Panc1 (cell line): ENCODE results near the gene PPP1R9B. TPM values are rescaled to one million over a fixed set of nuclear protein-coding genes. Genes with fewer than 3 reads are reported as not detected.

ENCODE experiments used
- ATAC-seq: fragments of 200-7000 bp; cut with Tn5 transposase; 2 replicates; pipeline ENCODE4 v1.9.1; 2020; ENCODE audit warnings: mild to moderate bottlenecking, moderate library complexity
- BruUV-seq: library from RNA; stranded (reverse); fragments of 400-500 nt; replicated peaks from 2 replicates; lab custom pipeline; 2021; lab: Mats Ljungman, UMichigan
- CTCF ChIA-PET: fragments of 300-600 bp; sonication (Branson Sonifier 250); formaldehyde crosslinking; loops from one replicate; lab custom pipeline; 2022; ENCODE audit warnings: antibody characterized with exemption; lab: Charles Lee
- POLR2A ChIA-PET: fragments of 300-600 bp; sonication (Branson Sonifier 250); formaldehyde crosslinking; loops from one replicate; lab custom pipeline; 2022; ENCODE audit warnings: antibody characterized with exemption; lab: Charles Lee
- DNase-seq: peaks from one replicate; pipeline ENCODE4 v3.0.0-alpha.2; 2010; ENCODE audit warnings: low read depth, low spot score
- H3K27ac ChIP-seq: 2 replicates; pipeline ENCODE4 v1.5.1; 2011; ENCODE audit warnings: mild to moderate bottlenecking, low read length, inconsistent platforms
- H3K27me3 ChIP-seq: fragments of 200-500 bp; sonication (Bioruptor generic); 2 replicates; pipeline ENCODE4 v1.6.0; 2014; ENCODE audit warnings: low read length, inconsistent platforms; ENCODE audit not compliant: control insufficient read depth, insufficient read depth
- H3K36me3 ChIP-seq: fragments of 200-500 bp; sonication (Bioruptor generic); 2 replicates; pipeline ENCODE4 v1.5.1; 2014; ENCODE audit warnings: inconsistent platforms, mild to moderate bottlenecking, low read length, moderate library complexity; ENCODE audit not compliant: control insufficient read depth, insufficient read depth
- H3K4me1 ChIP-seq: 2 replicates; pipeline ENCODE4 v1.5.1; 2011; ENCODE audit warnings: inconsistent platforms, mild to moderate bottlenecking, low read length, moderate library complexity; ENCODE audit not compliant: control insufficient read depth, insufficient read depth
- H3K4me3 ChIP-seq, 2 experiments: 2 replicates each; pipeline ENCODE4 v1.5.1; 2011 to 2012; ENCODE audit warnings: low read depth in 2 of 2, low read length in 2 of 2, mild to moderate bottlenecking in 2 of 2, inconsistent platforms in 1 of 2, moderate library complexity in 1 of 2
- H3K9me3 ChIP-seq: fragments of 200-500 bp; sonication (Bioruptor generic); 2 replicates; pipeline ENCODE4 v1.5.1; 2014; ENCODE audit warnings: low read depth, mild to moderate bottlenecking, inconsistent platforms, low read length, moderate library complexity; ENCODE audit not compliant: control insufficient read depth, insufficient read depth
- CTCF ChIP-seq: fragments of 450-650 bp; IDR thresholded peaks from 2 replicates; pipeline ENCODE4 v1.5.1; 2017; ENCODE audit warnings: mild to moderate bottlenecking
- POLR2AphosphoS5 ChIP-seq: IDR thresholded peaks from 2 replicates; pipeline ENCODE4 v1.6.1; 2012; ENCODE audit warnings: mild to moderate bottlenecking, low read depth, low read length, moderate library complexity
- REST ChIP-seq, 2 experiments: IDR thresholded peaks; 2 replicates each; pipeline ENCODE4 v1.6.1; 2011 to 2012; ENCODE audit warnings: low read depth in 2 of 2, control low read depth in 1 of 2, low read length in 1 of 2, mild to moderate bottlenecking in 1 of 2, moderate library complexity in 1 of 2; ENCODE audit not compliant: insufficient read depth in 1 of 2
- SIN3A ChIP-seq: IDR thresholded peaks from 2 replicates; pipeline ENCODE4 v1.6.1; 2012; ENCODE audit warnings: low read depth, mild to moderate bottlenecking, low read length, moderate library complexity, borderline replicate concordance; ENCODE audit not compliant: insufficient read depth
- TCF7L2 ChIP-seq: IDR thresholded peaks from 2 replicates; pipeline ENCODE4 v1.6.1; 2011; ENCODE audit warnings: mild to moderate bottlenecking, low read depth, low read length, inconsistent platforms
- in situ Hi-C: cut with HindIII; loops from 2 replicates; pipeline ENCODE4 v1.10.0; 2016; ENCODE audit warnings: low sequenced_read_pairs, low pct_unique_long_range_greater_than_20kb
- intact Hi-C: fragments of 100-400 bp; cut with micrococcal nuclease; formaldehyde crosslinking; loops from one replicate; pipeline ENCODE4 v1.10.0; 2022; ENCODE audit not compliant: unreplicated experiment
- total RNA-seq: library from RNA; stranded (reverse); gene quantifications from one replicate; pipeline ENCODE4 v1.2.1, GENCODE V29; 2021; ENCODE audit not compliant: unreplicated experiment

Gene PPP1R9B
- total RNA-seq, 1 experiment from 2014 or later: 114 TPM

GRCh38 chr17:50123649-50124349 is 26.7 kb downstream of the PPP1R9B start:
- Histone ChIP-seq H3K27me3 (no peaks in the 10 kb centered on the region), H3K9me3 (no peaks in the 10 kb centered on the region), H3K4me3 (no peak overlapping the region), H3K36me3 (no peaks in the 10 kb centered on the region), H3K4me1 (peaks cover 9% of the 10 kb centered on the region; the same call in 1 of the 2 replicates), H3K27ac (peak overlapping the region; percentile 18; the same call in 1 of the 2 replicates)
- no TSS peak for BruUV-seq
- ChIA-PET POLR2A (interaction anchor here (0.6 to 0.8 kb wide), 2 partner anchors 9 to 174 kb away, joined by 3 to 7 read pairs; no protein-coding TSS in a partner anchor), CTCF (interaction anchor here (0.7 kb wide), 1 partner anchor 9 kb away, joined by 3 read pairs; no protein-coding TSS in a partner anchor)
- in situ Hi-C loops (no loop called here), intact Hi-C loops (no loop called here)
- DNase-seq: no peak
- ATAC-seq: peak; percentile 43
- TF ChIP-seq REST (IDR thresholded peaks at IDR 0.05; ENCODE audit: insufficient read depth in 1 of 2, low read depth in 2 of 2, low read length in 1 of 2): no peak
- TF ChIP-seq POLR2AphosphoS5: no peak
- no peak for TF ChIP-seq CTCF
- TF ChIP-seq SIN3A: no peak
- TF ChIP-seq TCF7L2: no peak

GRCh38 chr17:50122945-50123344 is 27.5 kb downstream of the PPP1R9B start:
- TF ChIP-seq REST (IDR thresholded peaks at IDR 0.05; ENCODE audit: insufficient read depth in 1 of 2, low read depth in 2 of 2, low read length in 1 of 2) (no peak), CTCF (no peak), SIN3A (no peak), TCF7L2 (no peak), POLR2AphosphoS5 (no peak)
- no peak overlapping the region for H3K4me3 ChIP-seq
- ChIA-PET POLR2A (interaction anchor here (0.5 to 0.8 kb wide), 3 partner anchors 8 to 175 kb away, joined by 3 to 7 read pairs (median 4); no protein-coding TSS in a partner anchor), CTCF (interaction anchor here (0.7 kb wide), 1 partner anchor 8 kb away, joined by 3 read pairs; no protein-coding TSS in a partner anchor)
- no peaks in the 10 kb centered on the region for H3K36me3 ChIP-seq
- ATAC-seq (no peak), DNase-seq (no peak)
- in situ Hi-C loops: no loop called here
- peaks cover 6% of the 10 kb centered on the region; the same call in 1 of the 2 replicates for H3K4me1 ChIP-seq
- no peaks in the 10 kb centered on the region for H3K27me3 ChIP-seq
- no peak overlapping the region for H3K27ac ChIP-seq
- H3K9me3 ChIP-seq: no peaks in the 10 kb centered on the region
- no TSS peak for BruUV-seq
- intact Hi-C loops: no loop called here
